Muscle of leg (tissue), 11 donors: ENCODE measurements around the gene OSBPL5. TPM values are rescaled to one million over a fixed set of nuclear protein-coding genes. Genes with fewer than 3 reads are reported as not detected.
"Not testable (repeated sequence)": the region's sequence is repeated elsewhere in the genome, so short reads cannot be mapped to it uniquely, and the experiment has no call there.

Experiments used
- DNase-seq: peaks from one replicate; pipeline ENCODE4 v3.0.0; 2013
- H3K27ac ChIP-seq: one replicate; pipeline ENCODE4 v1.5.1; 2013; ENCODE audit warnings: mild to moderate bottlenecking, low read length, control low read depth
- H3K27me3 ChIP-seq: one replicate; pipeline ENCODE4 v1.6.1; 2013; ENCODE audit warnings: low read length; ENCODE audit not compliant: control insufficient read depth, insufficient read depth
- H3K36me3 ChIP-seq: one replicate; pipeline ENCODE4 v1.6.1; 2013; ENCODE audit warnings: low read length; ENCODE audit not compliant: control insufficient read depth, insufficient read depth
- H3K4me1 ChIP-seq: one replicate; pipeline ENCODE4 v1.6.1; 2013; ENCODE audit warnings: low read length; ENCODE audit not compliant: control insufficient read depth, insufficient read depth
- H3K4me3 ChIP-seq: one replicate; pipeline ENCODE4 v1.5.1; 2013; ENCODE audit warnings: low read length, control low read depth
- H3K9me3 ChIP-seq: replicated peaks from 2 replicates; pipeline ENCODE4 v1.6.1; 2013; ENCODE audit warnings: low read depth, low read length; ENCODE audit not compliant: control insufficient read depth
- WGBS: methylation state at CpG from one replicate; pipeline ENCODE4 v1.1.5; 2013; ENCODE audit warnings: missing lambda C conversion rate; ENCODE audit not compliant: insufficient coverage; 5-methylcytosine and 5-hydroxymethylcytosine counted together
- polyA plus RNA-seq, 8 donors: library from polyadenylated mRNA; unstranded; fragments of 120-200 nt; gene quantifications; one replicate each; pipeline versions ENCODE4 v1.2.1 to v1.2.3, GENCODE V29; 2013; ENCODE audit warnings: inconsistent platforms in 1 of 8, low replicate concordance in 1 of 8; ENCODE audit not compliant: insufficient read length in 8 of 8, insufficient read depth in 1 of 8
- total RNA-seq: library from RNA; stranded (reverse); fragments of 120-200 nt; gene quantifications from one replicate; pipeline ENCODE4 v1.2.4, GENCODE V29; 2013

Gene OSBPL5
- total and polyA plus RNA-seq, 9 donors = 10.8 to 20.4 (median 16.2) TPM

GRCh38 chr11:3080104-3080503 lies 85.0 kb downstream of the OSBPL5 start:
- Histone ChIP-seq H3K9me3 (no peaks in the 10 kb centered on the region), H3K4me3 (no peak overlapping the region), H3K4me1 (peaks cover 2% of the 10 kb centered on the region), H3K36me3 (no peaks in the 10 kb centered on the region), H3K27me3 (no peaks in the 10 kb centered on the region), H3K27ac (no peak overlapping the region)
- no peak for DNase-seq
- whole genome bisulfite sequencing = no CpG with 5 or more reads among the region's 1 CpG

GRCh38 chr11:3077846-3078440 lies 87.2 kb downstream of the OSBPL5 start:
- Histone ChIP-seq H3K27me3 (no peaks in the 10 kb centered on the region), H3K4me3 (no peak overlapping the region), H3K4me1 (peaks cover 8% of the 10 kb centered on the region), H3K36me3 (no peaks in the 10 kb centered on the region), H3K9me3 (no peaks in the 10 kb centered on the region), H3K27ac (no peak overlapping the region)
- DNase-seq = no peak
- WGBS = 71% methylated on average over 11 of the region's 16 CpGs

GRCh38 chr11:3077189-3077836 lies 87.8 kb downstream of the OSBPL5 start:
- WGBS = 67% methylated on average over 5 of the region's 11 CpGs
- no peak for DNase-seq
- Histone ChIP-seq H3K27me3 (no peaks in the 10 kb centered on the region), H3K9me3 (no peaks in the 10 kb centered on the region), H3K4me3 (no peak overlapping the region), H3K36me3 (no peaks in the 10 kb centered on the region), H3K27ac (no peak overlapping the region), H3K4me1 (peaks cover 10% of the 10 kb centered on the region)

- Histone ChIP-seq H3K4me1 (peaks cover 10% of the 10 kb centered on the region), H3K36me3 (no peaks in the 10 kb centered on the region), H3K27ac (peak overlapping the region; percentile 42), H3K27me3 (no peaks in the 10 kb centered on the region), H3K9me3 (no peaks in the 10 kb centered on the region), H3K4me3 (no peak overlapping the region)
- no peak for DNase-seq
- 59% methylated on average over 4 of the region's 8 CpGs for WGBS
Observed at GRCh38 chr11:3074912-3075589, 90.1 kb downstream of the OSBPL5 start.

GRCh38 chr11:3073029-3073435 lies 92.1 kb downstream of the OSBPL5 start:
- WGBS = 17% methylated on average over 1 of the region's 3 CpGs
- DNase-seq = peak; percentile 95
- Histone ChIP-seq H3K9me3 (no peaks in the 10 kb centered on the region), H3K27ac (peak overlapping the region; percentile 91), H3K27me3 (no peaks in the 10 kb centered on the region), H3K4me1 (peaks cover 10% of the 10 kb centered on the region), H3K36me3 (no peaks in the 10 kb centered on the region), H3K4me3 (no peak overlapping the region)

GRCh38 chr11:3069425-3069824 lies 95.7 kb downstream of the OSBPL5 start:
- no CpG with 5 or more reads among the region's 8 CpGs for WGBS
- peaks cover 3% of the 10 kb centered on the region for H3K4me1 ChIP-seq

GRCh38 chr11:3066308-3066707 lies 98.8 kb downstream of the OSBPL5 start:
- not testable (repeated sequence) for H3K27ac ChIP-seq, H3K9me3 ChIP-seq, DNase-seq, H3K4me1 ChIP-seq, H3K4me3 ChIP-seq, H3K27me3 ChIP-seq, H3K36me3 ChIP-seq
- 100% methylated on average over 2 of the region's 3 CpGs for WGBS

More at GRCh38 chr11:3069425-3069824, 95.7 kb downstream of the OSBPL5 start:
- Histone ChIP-seq H3K36me3 (no peaks in the 10 kb centered on the region), H3K27me3 (peaks cover 2% of the 10 kb centered on the region), H3K27ac (no peak overlapping the region), H3K9me3 (no peaks in the 10 kb centered on the region), H3K4me3 (no peak overlapping the region)
- DNase-seq = no peak

GRCh38 chr11:3064709-3065108 lies 100.4 kb downstream of the OSBPL5 start:
- not testable (repeated sequence) for H3K4me3 ChIP-seq, H3K36me3 ChIP-seq, H3K27me3 ChIP-seq, DNase-seq, H3K9me3 ChIP-seq, H3K27ac ChIP-seq, H3K4me1 ChIP-seq
- no CpG with 5 or more reads among the region's 6 CpGs for WGBS

- 57% methylated on average over 8 of the region's 8 CpGs for WGBS
- DNase-seq, H3K4me1 ChIP-seq, H3K9me3 ChIP-seq, H3K4me3 ChIP-seq, H3K27ac ChIP-seq, H3K27me3 ChIP-seq, H3K36me3 ChIP-seq: not testable (repeated sequence)
Observed at GRCh38 chr11:3063876-3064275, 101.2 kb downstream of the OSBPL5 start.

GRCh38 chr11:3063432-3063831 lies 101.7 kb downstream of the OSBPL5 start:
- no CpG with 5 or more reads among the region's 4 CpGs for WGBS
- not testable (repeated sequence) for H3K9me3 ChIP-seq, H3K27me3 ChIP-seq, H3K27ac ChIP-seq, DNase-seq, H3K4me3 ChIP-seq, H3K4me1 ChIP-seq, H3K36me3 ChIP-seq
